IPS-20b (cell line): ENCODE measurements around the gene FSD1.

Experiments
- H3K27ac ChIP-seq: one replicate; pipeline ENCODE4 v1.5.1; 2013; ENCODE audit warnings: low read length
- H3K27me3 ChIP-seq: 2 replicates; pipeline ENCODE4 v1.6.1; 2013; ENCODE audit warnings: mild to moderate bottlenecking, low read length, inconsistent platforms; ENCODE audit not compliant: insufficient read depth
- H3K36me3 ChIP-seq: 2 replicates; pipeline ENCODE4 v1.6.1; 2013; ENCODE audit warnings: low read depth, mild to moderate bottlenecking, inconsistent platforms, low read length, moderate library complexity; ENCODE audit not compliant: insufficient read depth
- H3K4me1 ChIP-seq: 2 replicates; pipeline ENCODE4 v1.6.1; 2013; ENCODE audit warnings: mild to moderate bottlenecking, control low read depth, inconsistent platforms, low read length, moderate library complexity; ENCODE audit not compliant: insufficient read depth
- H3K4me3 ChIP-seq: 2 replicates; pipeline ENCODE4 v1.5.1; 2013; ENCODE audit warnings: mild to moderate bottlenecking, low read length, inconsistent platforms
- H3K9ac ChIP-seq: 2 replicates; pipeline ENCODE4 v1.6.1; 2013; ENCODE audit warnings: low read depth, mild to moderate bottlenecking, inconsistent platforms, low read length, moderate library complexity
- H3K9me3 ChIP-seq: 2 replicates; pipeline ENCODE4 v1.6.1; 2013; ENCODE audit warnings: mild to moderate bottlenecking, low read depth, low read length, inconsistent platforms; ENCODE audit not compliant: insufficient read depth

Gene FSD1

DNA sequence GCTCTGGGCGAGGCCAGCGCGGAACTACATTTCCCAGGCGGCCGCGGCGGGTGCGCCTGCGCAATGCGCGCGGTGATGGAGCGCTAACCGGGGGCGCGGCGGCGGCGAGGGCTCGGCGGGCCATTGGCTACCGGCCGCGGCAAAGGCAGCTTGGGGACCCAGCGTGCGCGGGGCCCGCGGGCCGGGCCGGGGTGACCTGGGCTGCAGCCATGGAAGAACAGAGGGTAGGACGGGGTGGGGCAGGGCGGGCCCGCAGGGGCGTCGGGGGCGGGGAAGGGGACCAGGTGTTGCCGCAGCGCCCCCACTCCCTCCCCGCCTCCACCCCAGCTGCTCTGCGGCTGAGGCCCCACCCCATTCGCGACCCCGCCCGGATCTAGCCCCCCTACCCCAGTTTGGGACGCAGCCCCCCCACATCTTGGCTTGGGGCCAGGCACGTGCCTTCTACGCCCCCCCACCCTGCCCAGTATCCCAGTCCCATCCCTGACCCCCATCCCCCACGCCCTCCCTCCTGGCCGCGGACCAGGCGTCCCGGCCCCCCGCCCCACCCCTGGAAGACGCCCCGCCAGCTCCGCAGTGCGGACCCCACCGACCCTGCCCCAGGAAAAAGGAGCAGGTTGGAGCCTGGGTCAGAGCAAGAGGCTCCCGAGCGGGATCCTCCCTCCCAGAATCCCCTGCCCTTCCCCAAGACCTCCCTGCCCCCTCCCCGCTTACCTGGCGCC is at the start of gene FSD1:
TSS of gene FSD1 (plus strand) at position 61 of the 719 bp plus-strand sequence. CDS start at position 210, 149 bp downstream.
- no peaks in the 10 kb centered on the region for H3K9me3 ChIP-seq
- H3K36me3 ChIP-seq, result peaks cover 17% of the 10 kb centered on the region
- no peaks in the 10 kb centered on the region for H3K27me3 ChIP-seq
- H3K4me1 ChIP-seq, result 0 out of 2 replicates have a peak, but pooled peaks cover 2% of the 10 kb centered on the region
- no peak within 1 kb of the TSS for H3K9ac ChIP-seq
- H3K27ac ChIP-seq, result no peak within 1 kb of the TSS
- peak within 1 kb of the TSS; percentile 44 for H3K4me3 ChIP-seq

DNA sequence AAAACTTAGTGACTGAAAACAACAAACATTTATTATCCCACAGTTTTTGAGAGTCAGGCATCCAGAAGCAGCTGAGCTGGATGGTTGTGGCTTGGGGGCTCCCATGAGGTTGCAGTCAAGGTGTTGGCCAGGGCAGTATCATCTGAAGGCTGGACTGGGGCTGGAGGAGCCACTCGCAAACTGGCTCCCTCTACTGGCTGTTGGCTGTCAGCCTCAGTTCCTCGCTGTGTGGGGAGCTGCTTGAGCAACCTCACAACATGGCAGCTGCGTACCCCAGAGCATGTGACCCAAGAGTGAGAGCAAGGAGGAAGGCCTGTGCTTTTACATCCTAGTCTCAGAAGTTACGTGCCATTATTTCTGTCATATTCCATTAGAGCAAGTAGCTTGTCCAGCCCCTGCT is 47.8 kb upstream of the FSD1 start:
- Histone ChIP-seq H3K4me1 (no peaks in the 10 kb centered on the region), H3K36me3 (peaks cover 66% of the 10 kb centered on the region), H3K9me3 (peaks cover 6% of the 10 kb centered on the region; the same call in 1 of the 2 replicates), H3K4me3 (no peak overlapping the region), H3K27me3 (no peaks in the 10 kb centered on the region), H3K27ac (no peak overlapping the region), H3K9ac (no peak overlapping the region)

DNA sequence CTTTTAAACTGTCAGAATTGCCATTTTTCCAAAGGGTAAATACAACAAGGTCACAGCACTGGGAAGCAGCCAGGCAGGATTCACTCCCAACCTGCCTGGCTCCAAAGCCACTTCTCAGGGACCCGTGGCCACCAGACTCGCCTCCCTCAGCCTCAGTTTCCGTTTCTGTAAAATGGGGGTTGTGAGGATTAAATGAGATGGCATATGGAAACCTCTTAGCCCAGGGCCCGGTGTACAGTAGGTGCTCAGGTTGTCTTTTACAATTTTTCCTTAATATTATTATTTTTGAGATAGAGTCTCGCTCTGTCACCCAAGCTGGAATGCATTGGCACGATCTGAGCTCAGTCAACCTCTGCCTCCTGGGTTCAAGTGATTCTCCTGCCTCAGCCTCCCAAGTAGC is 47.4 kb upstream of the FSD1 start:
- Histone ChIP-seq H3K36me3 (peaks cover 62% of the 10 kb centered on the region), H3K27me3 (no peaks in the 10 kb centered on the region), H3K27ac (no peak overlapping the region), H3K9ac (no peak overlapping the region), H3K9me3 (peaks cover 6% of the 10 kb centered on the region; the same call in 1 of the 2 replicates), H3K4me1 (no peaks in the 10 kb centered on the region), H3K4me3 (no peak overlapping the region)

DNA sequence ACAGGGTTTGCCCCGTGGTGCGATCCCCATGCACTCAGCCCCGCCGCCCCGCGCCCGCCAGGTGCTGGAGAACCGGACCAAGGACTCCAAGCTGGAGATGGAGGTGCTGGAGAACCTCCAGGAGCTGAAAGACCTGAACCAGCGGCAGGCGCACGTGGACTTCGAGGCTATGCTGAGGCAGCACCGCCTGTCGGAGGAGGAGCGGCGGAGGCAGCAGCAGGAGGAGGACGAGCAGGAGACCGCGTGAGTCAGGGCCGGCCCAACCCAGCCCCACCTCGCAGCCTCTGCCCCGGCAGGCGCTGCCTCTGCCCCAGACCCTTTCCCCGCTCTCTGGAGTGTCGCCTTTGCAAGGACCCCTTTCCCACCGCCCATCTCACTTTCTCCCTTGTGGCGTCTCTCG is 46.2 kb upstream of the FSD1 start:
- Histone ChIP-seq H3K9me3 (peaks cover 6% of the 10 kb centered on the region; the same call in 1 of the 2 replicates), H3K27ac (no peak overlapping the region), H3K9ac (no peak overlapping the region), H3K4me1 (no peaks in the 10 kb centered on the region), H3K36me3 (peaks cover 65% of the 10 kb centered on the region), H3K4me3 (no peak overlapping the region), H3K27me3 (no peaks in the 10 kb centered on the region)

DNA sequence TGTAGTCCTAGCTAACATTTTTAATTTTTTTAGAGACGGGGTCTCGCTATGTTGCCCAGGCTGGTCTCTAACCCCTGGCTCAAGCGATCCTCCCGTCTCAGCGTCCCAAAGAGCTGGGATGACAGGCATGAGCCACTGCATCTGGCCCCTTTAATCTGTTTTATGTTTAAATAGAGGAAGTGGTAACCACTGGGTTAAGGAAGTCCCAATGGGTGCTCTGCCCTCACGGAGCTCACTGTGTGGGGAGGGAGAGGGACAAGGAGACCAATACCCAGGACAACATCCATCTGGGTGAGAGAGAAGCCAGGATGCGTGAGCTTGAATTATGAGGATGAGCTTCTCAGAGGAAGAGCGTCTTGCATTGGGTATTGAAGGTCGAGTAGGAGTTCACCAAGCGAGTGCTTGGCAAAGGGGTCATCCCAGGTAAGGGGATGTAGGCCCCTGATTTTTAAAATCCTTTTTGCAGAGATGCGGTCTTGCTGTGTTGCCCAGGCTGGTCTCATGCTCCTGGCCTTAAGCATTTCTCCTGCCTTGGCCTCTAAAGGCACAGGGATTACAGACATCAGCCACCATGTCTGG is 43.7 kb upstream of the FSD1 start:
- peaks cover 62% of the 10 kb centered on the region for H3K36me3 ChIP-seq
- no peak overlapping the region for H3K4me3 ChIP-seq
- H3K4me1 ChIP-seq, result no peaks in the 10 kb centered on the region
- no peak overlapping the region for H3K9ac ChIP-seq
- peaks cover 6% of the 10 kb centered on the region; the same call in 1 of the 2 replicates for H3K9me3 ChIP-seq
- no peaks in the 10 kb centered on the region for H3K27me3 ChIP-seq
- H3K27ac ChIP-seq, result no peak overlapping the region

DNA sequence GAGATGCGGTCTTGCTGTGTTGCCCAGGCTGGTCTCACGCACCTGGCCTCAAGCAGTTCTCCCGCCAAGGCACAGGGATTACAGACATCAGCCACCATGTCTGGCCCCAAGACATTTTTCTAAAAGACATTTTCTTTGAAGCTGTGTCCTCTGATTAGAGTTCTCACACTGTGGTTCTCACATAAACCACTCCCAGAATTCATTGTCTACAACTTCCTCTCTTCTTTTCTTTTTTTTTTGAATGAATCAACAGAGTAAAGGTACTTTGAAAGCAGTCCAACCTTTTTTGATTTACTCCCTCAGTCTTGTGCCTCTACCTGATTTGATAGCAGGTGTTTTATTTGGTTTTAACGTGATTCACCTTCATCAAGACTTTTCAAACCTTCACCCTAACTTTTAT is 39.6 kb upstream of the FSD1 start:
- Histone ChIP-seq H3K4me1 (no peaks in the 10 kb centered on the region), H3K27me3 (no peaks in the 10 kb centered on the region), H3K4me3 (no peak overlapping the region), H3K27ac (no peak overlapping the region), H3K9ac (no peak overlapping the region), H3K36me3 (peaks cover 56% of the 10 kb centered on the region), H3K9me3 (no peaks in the 10 kb centered on the region)

DNA sequence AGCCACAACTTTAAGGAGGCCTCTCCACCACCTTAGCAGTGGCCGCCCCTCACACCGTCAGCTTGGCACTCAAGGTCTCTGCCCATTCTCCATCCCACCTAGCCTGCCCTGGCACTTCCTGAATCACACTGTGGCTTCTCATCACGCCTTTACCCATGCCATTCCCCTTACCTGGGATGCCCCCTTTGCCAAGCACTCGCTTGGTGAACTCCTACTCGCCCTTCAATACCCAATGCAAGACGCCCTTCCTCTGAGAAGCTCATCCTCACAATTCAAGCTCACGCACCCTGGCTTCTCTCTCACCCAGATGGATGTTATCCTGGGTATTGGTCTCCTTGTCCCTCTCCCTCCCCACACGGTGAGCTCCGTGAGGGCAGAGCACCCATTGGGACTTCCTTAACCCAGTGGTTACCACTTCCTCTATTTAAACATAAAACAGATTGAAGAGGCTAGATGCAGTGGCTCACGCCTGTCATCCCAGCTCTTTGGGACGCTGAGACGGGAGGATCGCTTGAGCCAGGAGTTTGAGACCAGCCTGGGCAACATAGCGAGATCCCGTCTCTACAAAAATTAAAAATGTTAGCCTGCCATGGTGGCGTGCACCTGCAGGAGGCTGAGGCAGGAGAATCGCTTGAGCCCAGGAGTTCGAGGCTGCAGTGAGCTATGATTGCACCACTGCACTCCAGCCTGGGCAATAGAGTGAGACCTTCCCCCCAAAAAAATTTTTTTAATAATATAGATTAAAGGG is 38.0 kb upstream of the FSD1 start:
- Histone ChIP-seq H3K4me3 (no peak overlapping the region), H3K27me3 (no peaks in the 10 kb centered on the region), H3K27ac (no peak overlapping the region), H3K36me3 (peaks cover 43% of the 10 kb centered on the region), H3K9ac (no peak overlapping the region), H3K4me1 (no peaks in the 10 kb centered on the region), H3K9me3 (no peaks in the 10 kb centered on the region)

DNA sequence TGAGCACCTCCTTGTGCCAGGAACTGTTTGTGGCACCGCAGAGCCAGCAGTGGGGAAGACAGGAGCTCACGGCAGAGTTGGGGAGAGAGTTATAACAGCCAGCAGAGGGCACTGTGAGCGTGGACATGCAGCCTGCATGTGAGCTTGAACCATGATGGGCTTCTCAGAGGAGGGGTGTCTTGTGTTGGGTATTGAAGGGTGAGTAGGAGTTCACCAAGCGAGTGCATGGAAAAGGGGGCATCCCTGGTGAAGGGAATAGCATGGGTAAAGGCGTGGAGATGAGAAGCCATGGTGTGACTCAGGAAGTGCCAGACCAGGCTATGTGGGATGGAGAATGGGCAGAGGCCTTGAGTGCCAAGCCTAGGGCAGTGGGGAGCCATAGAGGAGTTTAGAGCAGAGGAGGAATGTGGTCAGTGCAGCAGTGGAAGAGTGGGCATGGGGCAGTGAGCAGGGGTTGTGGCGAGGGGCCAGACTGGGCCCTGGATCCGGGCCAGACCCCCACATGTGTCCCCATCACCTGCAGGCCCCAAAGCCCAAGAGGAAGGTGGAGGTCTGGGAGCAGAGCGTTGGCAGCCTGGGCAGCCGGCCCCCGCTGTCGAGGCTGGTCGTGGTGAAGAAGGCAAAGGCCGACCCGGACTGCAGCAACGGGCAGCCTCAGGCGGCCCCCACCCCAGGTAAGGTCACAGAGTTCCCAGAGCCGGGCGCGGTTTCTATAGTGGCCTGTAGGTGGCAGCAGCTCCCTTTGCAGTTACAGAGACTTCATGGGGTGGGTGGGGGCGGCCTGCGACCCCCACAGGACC is 37.1 kb upstream of the FSD1 start:
- H3K9ac ChIP-seq, result no peak overlapping the region
- no peak overlapping the region for H3K4me3 ChIP-seq
- no peaks in the 10 kb centered on the region for H3K4me1 ChIP-seq
- peaks cover 41% of the 10 kb centered on the region for H3K36me3 ChIP-seq
- no peaks in the 10 kb centered on the region for H3K9me3 ChIP-seq
- H3K27ac ChIP-seq, result no peak overlapping the region
- no peaks in the 10 kb centered on the region for H3K27me3 ChIP-seq

DNA sequence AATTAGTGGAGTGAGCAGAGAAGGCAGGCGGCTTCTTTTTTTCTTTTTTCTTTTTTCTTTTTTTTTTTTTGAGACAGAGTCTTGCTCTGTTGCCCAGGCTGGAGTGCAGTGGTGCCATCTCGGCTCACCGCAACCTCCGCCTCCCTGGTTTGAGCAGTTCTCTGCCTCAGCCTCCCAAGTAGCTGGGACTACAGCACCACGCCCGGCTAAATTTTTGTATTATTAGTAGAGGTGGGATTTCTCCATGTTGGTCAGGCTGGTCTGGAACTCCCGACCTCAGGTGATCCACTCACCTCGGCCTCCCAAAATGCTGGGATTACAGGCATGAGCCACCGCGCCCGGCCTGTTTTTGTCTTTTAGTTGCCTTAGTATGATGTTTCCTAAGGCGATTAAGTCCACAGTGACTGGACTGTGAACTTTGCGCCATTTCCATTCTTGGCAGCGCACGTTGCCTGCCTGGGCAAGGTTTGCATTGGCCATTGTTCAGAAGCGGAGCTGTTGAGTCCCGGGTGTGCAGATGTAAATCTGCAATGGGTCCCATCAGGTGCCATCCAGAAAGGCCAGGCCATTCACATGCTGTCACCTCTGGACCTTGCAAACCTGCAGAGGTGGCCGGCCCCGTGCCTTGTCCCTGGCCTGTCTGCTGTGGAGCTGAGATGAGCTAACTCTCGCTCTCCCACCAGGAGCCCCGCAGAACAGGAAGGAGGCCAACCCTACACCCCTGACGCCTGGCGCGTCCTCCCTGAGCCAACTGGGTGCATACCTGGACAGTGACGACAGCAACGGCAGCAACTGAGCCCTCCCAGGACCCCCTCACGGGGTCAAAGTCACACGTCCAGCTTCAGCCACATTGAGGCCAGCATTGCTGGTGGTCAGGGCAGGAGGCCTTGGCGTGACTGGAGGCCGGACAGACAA is 36.2 kb upstream of the FSD1 start:
- Histone ChIP-seq H3K4me1 (no peaks in the 10 kb centered on the region), H3K9me3 (no peaks in the 10 kb centered on the region), H3K4me3 (no peak overlapping the region), H3K36me3 (peaks cover 32% of the 10 kb centered on the region), H3K9ac (no peak overlapping the region), H3K27me3 (no peaks in the 10 kb centered on the region), H3K27ac (no peak overlapping the region)

DNA sequence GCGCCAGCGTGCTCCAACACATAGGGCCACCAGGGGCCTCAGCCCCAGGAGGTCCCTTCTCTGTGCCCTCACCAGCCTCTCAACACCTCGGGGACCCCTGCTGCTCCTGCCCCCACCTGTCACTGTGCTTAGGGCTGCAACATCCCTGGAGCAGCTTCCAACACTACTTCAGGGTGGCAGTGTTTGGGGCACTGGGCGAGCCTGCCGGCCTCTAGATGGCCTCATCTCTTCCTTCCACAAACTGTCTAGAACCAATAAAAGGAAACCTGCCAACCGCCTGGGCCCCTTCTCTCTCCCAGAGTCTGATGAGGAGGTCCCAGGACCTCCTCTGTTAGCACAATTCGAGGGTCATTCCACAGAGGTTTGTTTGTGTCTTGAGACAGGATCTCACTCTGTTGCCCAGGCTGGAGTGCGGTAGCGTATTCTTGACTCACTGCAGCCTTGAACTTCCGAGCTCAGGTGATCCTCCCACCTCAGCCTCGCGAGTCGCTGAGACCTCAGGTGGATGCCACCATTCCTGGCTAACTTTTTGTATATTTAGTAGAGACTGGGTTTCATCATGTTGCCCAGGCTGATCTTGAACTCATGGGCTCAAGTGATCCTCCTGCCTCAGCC is 35.5 kb upstream of the FSD1 start:
- H3K9me3 ChIP-seq, result no peaks in the 10 kb centered on the region
- H3K4me1 ChIP-seq, result no peaks in the 10 kb centered on the region
- no peak overlapping the region for H3K27ac ChIP-seq
- H3K27me3 ChIP-seq, result no peaks in the 10 kb centered on the region
- H3K4me3 ChIP-seq, result no peak overlapping the region
- H3K36me3 ChIP-seq, result peaks cover 30% of the 10 kb centered on the region
- no peak overlapping the region for H3K9ac ChIP-seq
